SK-N-SH (cell line): ENCODE results near the gene ZKSCAN2. TPM values are rescaled to one million over a fixed set of nuclear protein-coding genes. Genes with fewer than 3 reads are reported as not detected.

Experiments
- CTCF ChIA-PET: fragments of 300-600, 350-600 bp; formaldehyde crosslinking; extraction: SDS; loops from one replicate; lab custom pipeline; 2021; lab: Yijun Ruan, JAX
- POLR2A ChIA-PET: fragments of 350-600 bp; sonication (Branson Sonifier 250); formaldehyde crosslinking; extraction: SDS; loops from one replicate; lab custom pipeline; 2020; ENCODE audit warnings: antibody characterized with exemption, inconsistent platforms; lab: Yijun Ruan, JAX
- DNase-seq: peaks from one replicate; pipeline ENCODE4 v3.0.0; 2012
- H2AFZ ChIP-seq: fragments of 200-600 bp; sonication (generic); 2 replicates; pipeline ENCODE4 v1.8.1; 2016; ENCODE audit warnings: antibody characterized with exemption, mild to moderate bottlenecking, low read depth
- H3F3A ChIP-seq: fragments of 200-600 bp; sonication (generic); replicated peaks from 2 replicates; pipeline ENCODE3; 2016; ENCODE audit warnings: antibody characterized with exemption, mild to moderate bottlenecking; ENCODE audit not compliant: insufficient read depth
- H3K27ac ChIP-seq, 2 experiments: fragments of 200-500 bp in 1 of 2; fragments of 200-600 bp in 1 of 2; sonication (Bioruptor generic) in 1 of 2; sonication (generic), shearing (Covaris generic) in 1 of 2; 2 replicates each; pipeline versions ENCODE4 v1.5.1 to v1.6.1; 2014 to 2016; ENCODE audit warnings: low read depth in 2 of 2, inconsistent platforms in 1 of 2, low read length in 1 of 2, mild to moderate bottlenecking in 1 of 2, mixed read lengths in 1 of 2
- H3K27me3 ChIP-seq: fragments of 200-600 bp; sonication (generic), shearing (Covaris generic); 2 replicates; pipeline ENCODE4 v1.6.1; 2016; ENCODE audit warnings: mixed run types; ENCODE audit not compliant: insufficient read depth
- H3K36me3 ChIP-seq, 2 experiments: fragments of 200-500 bp in 1 of 2; fragments of 200-600 bp in 1 of 2; sonication (Bioruptor generic) in 1 of 2; sonication (generic) in 1 of 2; replicated peaks in 1 of 2; 2 replicates each; pipeline versions ENCODE3 to v1.5.1; 2014 to 2016; ENCODE audit warnings: low read length in 1 of 2, mild to moderate bottlenecking in 1 of 2; ENCODE audit not compliant: insufficient read depth in 2 of 2, control insufficient read depth in 1 of 2
- H3K4me1 ChIP-seq, 2 experiments: fragments of 200-500 bp in 1 of 2; fragments of 200-600 bp in 1 of 2; sonication (Bioruptor generic) in 1 of 2; sonication (generic), shearing (Covaris generic) in 1 of 2; 2 replicates each; pipeline versions ENCODE4 v1.5.1 to v1.6.1; 2014 to 2016; ENCODE audit warnings: low read depth in 1 of 2, low read length in 1 of 2, mixed run types in 1 of 2; ENCODE audit not compliant: insufficient read depth in 2 of 2, control insufficient read depth in 1 of 2
- H3K4me2 ChIP-seq: fragments of 200-600 bp; sonication (generic), shearing (Covaris generic); 2 replicates; pipeline ENCODE4 v1.6.1; 2017; ENCODE audit warnings: mixed run types
- H3K4me3 ChIP-seq, 2 experiments: fragments of 200-500 bp in 1 of 2; fragments of 200-600 bp in 1 of 2; sonication (Bioruptor generic) in 1 of 2; sonication (generic), shearing (Covaris generic) in 1 of 2; 2 replicates each; pipeline versions ENCODE4 v1.5.1 to v1.8.1; 2014 to 2016; ENCODE audit warnings: low read depth in 2 of 2, inconsistent platforms in 1 of 2, low read length in 1 of 2, mild to moderate bottlenecking in 1 of 2, mixed read lengths in 1 of 2, moderate library complexity in 1 of 2
- H3K79me2 ChIP-seq: fragments of 200-600 bp; sonication (generic); 2 replicates; pipeline ENCODE4 v1.8.1; 2017; ENCODE audit warnings: mild to moderate bottlenecking; ENCODE audit not compliant: insufficient read depth
- H3K9ac ChIP-seq: fragments of 200-600 bp; sonication (generic); 2 replicates; pipeline ENCODE4 v1.6.1; 2017; ENCODE audit warnings: mixed run types
- H3K9me2 ChIP-seq: fragments of 200-600 bp; sonication (generic); 2 replicates; pipeline ENCODE4 v1.6.1; 2017; ENCODE audit warnings: mixed run types
- H3K9me3 ChIP-seq: fragments of 200-600 bp; sonication (generic); 2 replicates; pipeline ENCODE4 v1.6.1; 2017; ENCODE audit warnings: mixed run types, mild to moderate bottlenecking, moderate library complexity
- H4K20me1 ChIP-seq: fragments of 200-600 bp; sonication (generic); 2 replicates; pipeline ENCODE4 v1.6.1; 2017; ENCODE audit warnings: mild to moderate bottlenecking, mixed run types; ENCODE audit not compliant: insufficient read depth
- ELF1 ChIP-seq: IDR thresholded peaks from 2 replicates; pipeline ENCODE4 v1.4.0; 2012
- EP300 ChIP-seq, 2 experiments: IDR thresholded peaks; 2 replicates each; pipeline versions ENCODE4 v1.4.0 to v1.6.1; 2012; ENCODE audit warnings: borderline replicate concordance in 1 of 2, low read depth in 1 of 2, low read length in 1 of 2
- FOXJ3 ChIP-seq: sonication (generic); formaldehyde crosslinking; IDR thresholded peaks from 2 replicates; pipeline ENCODE4 v1.5.1; 2020; ENCODE audit warnings: mild to moderate bottlenecking, missing genetic modification reagents
- FOXM1 ChIP-seq: IDR thresholded peaks from 2 replicates; pipeline ENCODE4 v1.4.0; 2012; ENCODE audit warnings: low read depth, mild to moderate bottlenecking
- GABPA ChIP-seq: IDR thresholded peaks from 2 replicates; pipeline ENCODE4 v1.4.0; 2012; ENCODE audit warnings: low read depth, mild to moderate bottlenecking
- GATA2 ChIP-seq: sonication (generic); formaldehyde crosslinking; IDR thresholded peaks from 2 replicates; pipeline ENCODE4 v1.5.0; 2020; ENCODE audit warnings: mild to moderate bottlenecking, missing genetic modification reagents
- JUND ChIP-seq: IDR thresholded peaks from 2 replicates; pipeline ENCODE4 v1.4.0; 2012
- MEF2A ChIP-seq: IDR thresholded peaks from 2 replicates; pipeline ENCODE4 v1.4.0; 2012; ENCODE audit warnings: low read depth, borderline replicate concordance
- NRF1 ChIP-seq: IDR thresholded peaks from 2 replicates; pipeline ENCODE4 v1.6.1; 2012; ENCODE audit warnings: low read depth, mild to moderate bottlenecking, low read length
- POLR2AphosphoS5 ChIP-seq: IDR thresholded peaks from 2 replicates; pipeline ENCODE4 v1.6.1; 2012; ENCODE audit warnings: low read depth, low read length
- RCOR1 ChIP-seq: fragments of 150-350 bp; IDR thresholded peaks from 2 replicates; pipeline ENCODE4 v1.6.1; 2017; ENCODE audit warnings: antibody characterized with exemption, low read length
- RFX5 ChIP-seq: IDR thresholded peaks from 2 replicates; pipeline ENCODE4 v1.6.1; 2012; ENCODE audit warnings: mild to moderate bottlenecking, improper control_type of control experiment, low read length
- RXRA ChIP-seq: IDR thresholded peaks from 2 replicates; pipeline ENCODE4 v1.4.0; 2012; ENCODE audit warnings: low read depth, mild to moderate bottlenecking, borderline replicate concordance
- TAF1 ChIP-seq: IDR thresholded peaks from 2 replicates; pipeline ENCODE4 v1.6.1; 2012; ENCODE audit warnings: low read depth, mild to moderate bottlenecking, low read length, moderate library complexity, borderline replicate concordance
- TCF12 ChIP-seq: IDR thresholded peaks from 2 replicates; pipeline ENCODE4 v1.4.0; 2012
- TEAD4 ChIP-seq: IDR thresholded peaks from 2 replicates; pipeline ENCODE4 v1.4.0; 2012; ENCODE audit warnings: mild to moderate bottlenecking, borderline replicate concordance; ENCODE audit not compliant: insufficient read depth
- WGBS: methylation state at CpG from one replicate; pipeline ENCODE4 v1.1.6; 2017; ENCODE audit warnings: low lambda C conversion rate; 5-methylcytosine and 5-hydroxymethylcytosine counted together
- polyA plus RNA-seq, 3 experiments: library from polyadenylated mRNA; depleted of rRNA; stranded (reverse); fragments of >200 nt; gene quantifications; 2 replicates each; pipeline ENCODE4 v1.2.3, GENCODE V29; 2012
- TF ChIP-seq, protein P1 (sequence below): fragments of 150-350 bp; IDR thresholded peaks from 2 replicates; pipeline ENCODE4 v1.6.1; 2016; ENCODE audit warnings: mild to moderate bottlenecking, low read depth, low read length
- TF ChIP-seq, protein P2 (sequence below): fragments of 200-600 bp; sonication (generic); IDR thresholded peaks from 2 replicates; pipeline ENCODE4 v1.6.1; 2017; ENCODE audit warnings: antibody characterized with exemption, mild to moderate bottlenecking, moderate library complexity
- TF ChIP-seq, protein P3 (sequence below): IDR thresholded peaks from 2 replicates; pipeline ENCODE4; 2012
- TF ChIP-seq, protein P4 (sequence below): IDR thresholded peaks from 2 replicates; pipeline ENCODE4 v1.4.0; 2012; ENCODE audit warnings: low read depth

The ZKSCAN2 gene
- polyA plus RNA-seq, 1 of the 3 experiments (the other 2 are of a cell fraction): 1.6 TPM

DNA sequence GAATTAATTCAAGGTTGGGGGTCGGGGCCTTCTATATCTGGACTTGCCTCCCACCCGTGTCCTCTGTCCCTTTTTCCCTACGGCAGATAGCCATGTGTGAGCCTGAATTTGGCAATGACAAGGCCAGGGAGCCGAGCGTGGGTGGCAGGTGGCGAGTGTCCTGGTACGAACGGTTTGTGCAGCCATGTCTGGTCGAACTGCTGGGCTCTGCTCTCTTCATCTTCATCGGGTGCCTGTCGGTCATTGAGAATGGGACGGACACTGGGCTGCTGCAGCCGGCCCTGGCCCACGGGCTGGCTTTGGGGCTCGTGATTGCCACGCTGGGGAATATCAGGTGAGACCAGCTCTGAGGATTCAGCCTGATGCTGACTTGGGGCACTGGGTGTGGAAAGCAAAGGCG lies 40.5 kb downstream of the ZKSCAN2 start:
- Histone ChIP-seq H4K20me1 (no peaks in the 10 kb centered on the region), H3K79me2 (no peaks in the 10 kb centered on the region), H3K9ac (no peak overlapping the region), H3K4me1 (no peaks in the 10 kb centered on the region), H3K27me3 (peaks cover 5% of the 10 kb centered on the region), H2AFZ (no peak overlapping the region), H3K4me3 (no peak overlapping the region), H3K9me3 (no peaks in the 10 kb centered on the region), H3K36me3 (no peaks in the 10 kb centered on the region), H3K4me2 (no peak overlapping the region), H3K27ac (no peak overlapping the region), H3K9me2 (no peaks in the 10 kb centered on the region), H3F3A (no peaks in the 10 kb centered on the region)
- no peak for DNase-seq
- ChIA-PET POLR2A (no interaction called here), CTCF (interaction anchor here (1.8 kb wide), 1 partner anchor 8 kb away, joined by 11 read pairs; no protein-coding TSS in a partner anchor)
- no peak for TF ChIP-seq POLR2AphosphoS5
- TF ChIP-seq, protein P1, sequence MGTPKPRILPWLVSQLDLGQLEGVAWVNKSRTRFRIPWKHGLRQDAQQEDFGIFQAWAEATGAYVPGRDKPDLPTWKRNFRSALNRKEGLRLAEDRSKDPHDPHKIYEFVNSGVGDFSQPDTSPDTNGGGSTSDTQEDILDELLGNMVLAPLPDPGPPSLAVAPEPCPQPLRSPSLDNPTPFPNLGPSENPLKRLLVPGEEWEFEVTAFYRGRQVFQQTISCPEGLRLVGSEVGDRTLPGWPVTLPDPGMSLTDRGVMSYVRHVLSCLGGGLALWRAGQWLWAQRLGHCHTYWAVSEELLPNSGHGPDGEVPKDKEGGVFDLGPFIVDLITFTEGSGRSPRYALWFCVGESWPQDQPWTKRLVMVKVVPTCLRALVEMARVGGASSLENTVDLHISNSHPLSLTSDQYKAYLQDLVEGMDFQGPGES: no peak
- WGBS: 66% methylated on average over 14 of the region's 17 CpGs

DNA sequence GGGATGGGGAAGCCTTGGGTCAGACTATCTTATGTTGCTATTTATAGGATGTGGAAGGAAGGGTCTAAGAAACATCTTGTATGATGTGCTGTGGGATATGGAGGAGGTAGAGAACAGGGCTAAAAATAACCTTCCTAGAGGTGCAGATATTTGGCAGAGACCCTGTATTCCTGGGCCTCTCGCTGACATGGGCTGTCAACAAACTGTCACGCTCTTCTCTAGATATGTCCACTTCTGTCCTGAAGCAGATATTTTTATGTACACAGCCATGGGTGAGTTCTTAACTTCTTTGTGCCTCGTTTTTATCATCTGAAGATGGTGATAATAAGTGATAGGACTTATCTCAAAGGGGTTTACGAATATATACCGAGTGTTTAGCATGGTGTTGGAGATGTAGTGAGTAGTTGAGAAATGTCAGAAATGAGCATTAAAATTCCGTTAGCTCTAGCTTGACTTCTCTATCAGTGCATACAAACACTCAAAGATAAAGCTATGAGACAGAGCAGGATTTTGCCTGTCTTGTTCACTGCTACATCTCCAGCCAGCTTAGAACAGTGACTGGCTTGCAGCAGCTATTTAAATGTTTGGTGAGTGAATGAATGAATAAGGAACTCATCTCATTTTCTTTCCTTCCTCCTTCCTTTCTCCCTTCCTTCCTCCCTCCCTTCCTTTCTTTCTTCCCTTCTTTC lies 43.8 kb downstream of the ZKSCAN2 start:
- no peaks in the 10 kb centered on the region for H4K20me1 ChIP-seq
- H3K4me1 ChIP-seq: no peaks in the 10 kb centered on the region
- H3K9me2 ChIP-seq: no peaks in the 10 kb centered on the region
- peaks cover 5% of the 10 kb centered on the region for H3K27me3 ChIP-seq
- no peak overlapping the region for H3K4me3 ChIP-seq
- no peak for TF ChIP-seq ELF1
- TF ChIP-seq TCF12: no peak
- TF ChIP-seq RXRA: no peak
- TF ChIP-seq, protein P1: no peak
- no peak for TF ChIP-seq TAF1
- no peak for TF ChIP-seq TEAD4
- no peak for TF ChIP-seq EP300 (IDR thresholded peaks at IDR 0.05; ENCODE audit: borderline replicate concordance in 1 of 2, low read depth in 1 of 2, low read length in 1 of 2)
- TF ChIP-seq FOXJ3: no peak
- TF ChIP-seq MEF2A: no peak
- TF ChIP-seq RFX5: no peak
- no peak for TF ChIP-seq RCOR1
- no peak for TF ChIP-seq NRF1
- TF ChIP-seq GABPA: no peak
- TF ChIP-seq, protein P2, sequence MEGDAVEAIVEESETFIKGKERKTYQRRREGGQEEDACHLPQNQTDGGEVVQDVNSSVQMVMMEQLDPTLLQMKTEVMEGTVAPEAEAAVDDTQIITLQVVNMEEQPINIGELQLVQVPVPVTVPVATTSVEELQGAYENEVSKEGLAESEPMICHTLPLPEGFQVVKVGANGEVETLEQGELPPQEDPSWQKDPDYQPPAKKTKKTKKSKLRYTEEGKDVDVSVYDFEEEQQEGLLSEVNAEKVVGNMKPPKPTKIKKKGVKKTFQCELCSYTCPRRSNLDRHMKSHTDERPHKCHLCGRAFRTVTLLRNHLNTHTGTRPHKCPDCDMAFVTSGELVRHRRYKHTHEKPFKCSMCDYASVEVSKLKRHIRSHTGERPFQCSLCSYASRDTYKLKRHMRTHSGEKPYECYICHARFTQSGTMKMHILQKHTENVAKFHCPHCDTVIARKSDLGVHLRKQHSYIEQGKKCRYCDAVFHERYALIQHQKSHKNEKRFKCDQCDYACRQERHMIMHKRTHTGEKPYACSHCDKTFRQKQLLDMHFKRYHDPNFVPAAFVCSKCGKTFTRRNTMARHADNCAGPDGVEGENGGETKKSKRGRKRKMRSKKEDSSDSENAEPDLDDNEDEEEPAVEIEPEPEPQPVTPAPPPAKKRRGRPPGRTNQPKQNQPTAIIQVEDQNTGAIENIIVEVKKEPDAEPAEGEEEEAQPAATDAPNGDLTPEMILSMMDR: no peak
- TF ChIP-seq, protein P3, sequence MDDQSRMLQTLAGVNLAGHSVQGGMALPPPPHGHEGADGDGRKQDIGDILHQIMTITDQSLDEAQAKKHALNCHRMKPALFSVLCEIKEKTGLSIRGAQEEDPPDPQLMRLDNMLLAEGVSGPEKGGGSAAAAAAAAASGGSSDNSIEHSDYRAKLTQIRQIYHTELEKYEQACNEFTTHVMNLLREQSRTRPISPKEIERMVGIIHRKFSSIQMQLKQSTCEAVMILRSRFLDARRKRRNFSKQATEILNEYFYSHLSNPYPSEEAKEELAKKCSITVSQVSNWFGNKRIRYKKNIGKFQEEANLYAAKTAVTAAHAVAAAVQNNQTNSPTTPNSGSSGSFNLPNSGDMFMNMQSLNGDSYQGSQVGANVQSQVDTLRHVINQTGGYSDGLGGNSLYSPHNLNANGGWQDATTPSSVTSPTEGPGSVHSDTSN: no peak
- no peak for TF ChIP-seq GATA2 (CRISPR knock-in tag)
- TF ChIP-seq, protein P4, sequence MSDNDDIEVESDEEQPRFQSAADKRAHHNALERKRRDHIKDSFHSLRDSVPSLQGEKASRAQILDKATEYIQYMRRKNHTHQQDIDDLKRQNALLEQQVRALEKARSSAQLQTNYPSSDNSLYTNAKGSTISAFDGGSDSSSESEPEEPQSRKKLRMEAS: no peak
- TF ChIP-seq FOXM1: no peak
- no peak for TF ChIP-seq JUND
- no peaks in the 10 kb centered on the region for H3K9me3 ChIP-seq
- H2AFZ ChIP-seq: no peak overlapping the region
- no peak overlapping the region for H3K4me2 ChIP-seq
- no peak overlapping the region for H3K9ac ChIP-seq
- 49% methylated on average over 6 of the region's 6 CpGs for WGBS
- no peak for DNase-seq
- H3K79me2 ChIP-seq: no peaks in the 10 kb centered on the region
- POLR2A ChIA-PET: no interaction called here
- no peaks in the 10 kb centered on the region for H3K36me3 ChIP-seq
- H3K27ac ChIP-seq: no peak overlapping the region
- CTCF ChIA-PET: interaction anchor here (1.1 to 2.7 kb wide), 2 partner anchors 12 to 20 kb away, joined by 3 to 10 read pairs; no protein-coding TSS in a partner anchor
- H3F3A ChIP-seq: no peaks in the 10 kb centered on the region
